Measurements from ENCODE around the gene VPS13D. TPM values are rescaled to one million over a fixed set of nuclear protein-coding genes. Genes with fewer than 3 reads are reported as not detected.

Gene VPS13D
- total RNA-seq, 1 donor from 2014 or later: 77.8 TPM

DNA sequence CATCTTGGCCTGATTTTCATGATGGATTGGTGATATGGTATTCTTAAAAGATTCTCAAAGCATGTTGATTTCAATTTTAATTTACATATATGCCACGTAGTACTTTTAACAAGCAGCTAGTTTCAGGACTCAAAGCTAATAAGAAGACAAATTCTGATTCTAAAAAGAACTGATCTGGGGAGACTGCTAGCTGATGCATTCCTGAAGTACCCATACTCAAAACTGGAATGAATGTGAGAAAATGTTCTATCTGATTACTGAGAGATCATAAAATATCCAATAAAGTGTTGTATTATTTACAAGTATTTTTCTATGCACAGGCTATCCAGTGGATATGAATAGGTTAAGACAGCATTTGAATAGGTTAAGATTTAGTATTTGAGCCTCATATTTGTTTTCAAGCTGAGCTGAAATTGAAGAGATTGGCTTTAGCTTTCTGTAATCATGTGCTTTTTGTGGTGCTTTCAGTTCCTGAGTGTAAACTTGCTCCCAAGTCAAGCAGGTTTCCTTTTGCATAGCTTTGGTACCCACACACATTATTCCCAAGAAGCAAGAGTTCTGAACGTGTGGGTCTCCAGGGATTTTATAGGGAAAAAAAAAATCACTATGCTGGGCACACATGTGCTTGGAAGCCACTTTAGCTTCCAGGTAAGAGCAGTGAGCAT is 114.1 kb downstream of the VPS13D start:
- H3K4me3 Mint-ChIP-seq: no peak overlapping the region
- no peak for DNase-seq (ENCODE audit: low spot score in 2 of 2, unreplicated experiment in 2 of 2)
- peaks cover 63% of the 10 kb centered on the region for H3K4me1 Mint-ChIP-seq
- H3K36me3 Mint-ChIP-seq: peaks cover 47% of the 10 kb centered on the region
- H3K27ac Mint-ChIP-seq: peak overlapping the region; percentile 25
- peaks cover 3% of the 10 kb centered on the region for H3K9me3 Mint-ChIP-seq
- no peaks in the 10 kb centered on the region for H3K27me3 Mint-ChIP-seq (ENCODE audit: low read depth)
- TF ChIP-seq CTCF (IDR thresholded peaks at IDR 0.05; ENCODE audit: unreplicated experiment): no peak

DNA sequence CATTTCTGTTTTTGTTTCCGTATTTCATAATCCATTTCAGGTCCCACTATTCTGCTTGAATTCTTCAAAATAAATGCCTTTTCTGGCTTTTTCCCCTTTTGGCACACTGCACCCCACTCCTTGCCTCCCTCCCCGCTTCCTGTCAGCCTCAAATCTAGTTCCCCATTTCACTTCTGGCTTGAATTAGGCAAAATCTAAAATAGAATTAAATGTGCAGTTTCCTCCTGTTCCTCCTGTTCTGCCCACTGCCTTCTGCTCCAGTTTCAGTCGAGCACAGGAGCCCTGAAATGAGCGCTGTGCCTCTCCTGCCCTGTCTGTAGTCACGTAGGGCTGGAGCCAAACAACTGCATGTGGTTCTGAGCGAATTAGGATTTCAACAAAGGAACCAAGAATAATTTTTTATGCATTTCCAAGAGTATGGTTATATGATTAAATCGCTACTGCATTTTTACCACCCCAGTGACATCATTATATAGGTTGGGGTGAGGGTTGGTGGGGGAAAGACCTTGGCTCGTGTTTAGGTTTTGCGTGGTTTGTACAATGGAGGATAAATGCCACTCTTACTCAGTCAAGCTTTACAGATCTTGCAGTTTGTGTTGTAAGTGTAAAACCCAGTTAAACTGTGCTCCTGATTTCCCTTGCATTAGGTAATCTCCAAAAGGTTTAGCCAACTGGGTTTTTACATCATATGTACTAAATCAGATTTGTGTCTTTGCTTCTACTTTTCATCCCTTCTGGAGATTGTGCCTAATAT is 114.9 kb downstream of the VPS13D start:
- Mint-ChIP-seq H3K27me3 (ENCODE audit: low read depth) (no peaks in the 10 kb centered on the region), H3K4me1 (peaks cover 55% of the 10 kb centered on the region), H3K9me3 (peaks cover 11% of the 10 kb centered on the region), H3K27ac (peak overlapping the region; percentile 75), H3K36me3 (peaks cover 55% of the 10 kb centered on the region), H3K4me3 (no peak overlapping the region)
- no peak for DNase-seq (ENCODE audit: low spot score in 2 of 2, unreplicated experiment in 2 of 2)
- no peak for TF ChIP-seq CTCF (IDR thresholded peaks at IDR 0.05; ENCODE audit: unreplicated experiment)

GRCh38 chr1:12345350-12346217 is 115.8 kb downstream of the VPS13D start:
- Mint-ChIP-seq H3K36me3 (peaks cover 63% of the 10 kb centered on the region), H3K4me3 (no peak overlapping the region), H3K27ac (peak overlapping the region; percentile 75), H3K4me1 (peaks cover 47% of the 10 kb centered on the region), H3K27me3 (ENCODE audit: low read depth) (no peaks in the 10 kb centered on the region), H3K9me3 (peaks cover 20% of the 10 kb centered on the region)
- TF ChIP-seq CTCF (IDR thresholded peaks at IDR 0.05; ENCODE audit: unreplicated experiment): no peak
- DNase-seq (ENCODE audit: low spot score in 2 of 2, unreplicated experiment in 2 of 2): no peak

GRCh38 chr1:12346483-12347151 is 116.8 kb downstream of the VPS13D start:
- H3K27ac Mint-ChIP-seq: peak overlapping the region; percentile 22
- peaks cover 25% of the 10 kb centered on the region for H3K9me3 Mint-ChIP-seq
- H3K4me3 Mint-ChIP-seq: no peak overlapping the region
- H3K4me1 Mint-ChIP-seq: peaks cover 37% of the 10 kb centered on the region
- H3K36me3 Mint-ChIP-seq: peaks cover 68% of the 10 kb centered on the region
- TF ChIP-seq CTCF (IDR thresholded peaks at IDR 0.05; ENCODE audit: unreplicated experiment): no peak
- no peaks in the 10 kb centered on the region for H3K27me3 Mint-ChIP-seq (ENCODE audit: low read depth)
- no peak for DNase-seq (ENCODE audit: low spot score in 2 of 2, unreplicated experiment in 2 of 2)

- Mint-ChIP-seq H3K36me3 (peaks cover 63% of the 10 kb centered on the region), H3K4me1 (peaks cover 25% of the 10 kb centered on the region), H3K9me3 (peaks cover 29% of the 10 kb centered on the region), H3K4me3 (no peak overlapping the region), H3K27me3 (ENCODE audit: low read depth) (no peaks in the 10 kb centered on the region), H3K27ac (no peak overlapping the region)
- no peak for DNase-seq (ENCODE audit: low spot score in 2 of 2, unreplicated experiment in 2 of 2)
- no peak for TF ChIP-seq CTCF (IDR thresholded peaks at IDR 0.05; ENCODE audit: unreplicated experiment)
Measured at GRCh38 chr1:12348113-12348512, 118.3 kb downstream of the VPS13D start.

Data from mesothelial cell of epicardium (in vitro differentiated cells).